CD14-positive monocyte (primary cell): ENCODE data around the gene OR2T1. TPM values are rescaled to one million over a fixed set of nuclear protein-coding genes. Genes with fewer than 3 reads are reported as not detected.
"Not testable (repeated sequence)": the region's sequence is repeated elsewhere in the genome, so short reads cannot be mapped to it uniquely, and the experiment has no call there.

Experiments used
- DNase-seq, 3 donors: peaks; one replicate each; pipeline ENCODE4 v3.0.0-alpha.2; 2011 to 2022
- H2AFZ ChIP-seq: 2 replicates; pipeline ENCODE4 v1.6.0; 2012; ENCODE audit warnings: mild to moderate bottlenecking, low read depth, low read length, inconsistent platforms; ENCODE audit not compliant: insufficient read depth, poor library complexity, severe bottlenecking
- H3K27ac ChIP-seq, 2 donors: 1 replicate in 1 of 2; 2 replicates in 1 of 2; pipeline ENCODE4 v1.5.1; 2012 to 2013; ENCODE audit warnings: low read length in 2 of 2, control low read depth in 1 of 2, inconsistent platforms in 1 of 2, low read depth in 1 of 2, mild to moderate bottlenecking in 1 of 2
- H3K27me3 ChIP-seq, 2 donors: one replicate each; pipeline versions ENCODE4 v1.6.0 to v1.6.1; 2011 to 2013; ENCODE audit warnings: low read length in 2 of 2; ENCODE audit not compliant: control insufficient read depth in 2 of 2, insufficient read depth in 2 of 2
- H3K36me3 ChIP-seq, 2 donors: replicated peaks in 1 of 2; 1 replicate in 1 of 2; 2 replicates in 1 of 2; pipeline versions ENCODE4 v1.5.1 to v1.6.1; 2012 to 2013; ENCODE audit warnings: low read length in 2 of 2, control low read depth in 1 of 2, inconsistent platforms in 1 of 2, mild to moderate bottlenecking in 1 of 2; ENCODE audit not compliant: insufficient read depth in 2 of 2, control insufficient read depth in 1 of 2
- H3K4me1 ChIP-seq, 2 donors: 1 replicate in 1 of 2; 2 replicates in 1 of 2; pipeline versions ENCODE4 v1.5.1 to v1.6.1; 2012 to 2013; ENCODE audit warnings: low read length in 2 of 2, control low read depth in 1 of 2, inconsistent platforms in 1 of 2, mild to moderate bottlenecking in 1 of 2, moderate library complexity in 1 of 2; ENCODE audit not compliant: insufficient read depth in 2 of 2, control insufficient read depth in 1 of 2
- H3K4me2 ChIP-seq: replicated peaks from 2 replicates; pipeline ENCODE3; 2012; ENCODE audit warnings: low read length, moderate library complexity, mild to moderate bottlenecking; ENCODE audit not compliant: poor library complexity, severe bottlenecking; ENCODE audit errors: extremely low read depth
- H3K4me3 ChIP-seq, 3 experiments: fragments of 200-600 bp in 1 of 3; sonication (generic) in 1 of 3; replicated peaks in 1 of 3; 1 replicate in 2 of 3; 2 replicates in 1 of 3; pipeline ENCODE4 v1.5.1; 2011 to 2013; ENCODE audit warnings: low read length in 3 of 3, mild to moderate bottlenecking in 3 of 3, control low read depth in 2 of 3, low read depth in 2 of 3, inconsistent platforms in 1 of 3, moderate library complexity in 1 of 3
- H3K79me2 ChIP-seq: 2 replicates; pipeline ENCODE4 v1.6.0; 2012; ENCODE audit warnings: mild to moderate bottlenecking, control low read depth, inconsistent platforms, low read length, moderate library complexity; ENCODE audit not compliant: insufficient read depth
- H3K9ac ChIP-seq: 2 replicates; pipeline ENCODE4 v1.6.0; 2017; ENCODE audit warnings: low read length, mild to moderate bottlenecking; ENCODE audit not compliant: insufficient read depth, poor library complexity, severe bottlenecking
- H3K9me3 ChIP-seq, 2 donors: replicated peaks in 1 of 2; 1 replicate in 1 of 2; 2 replicates in 1 of 2; pipeline versions ENCODE4 v1.5.1 to v1.6.1; 2012 to 2013; ENCODE audit warnings: low read length in 2 of 2, control low read depth in 1 of 2; ENCODE audit not compliant: control insufficient read depth in 1 of 2, insufficient read depth in 1 of 2
- H4K20me1 ChIP-seq: 2 replicates; pipeline ENCODE4 v1.6.0; 2012; ENCODE audit warnings: mild to moderate bottlenecking, low read length, control low read depth, moderate library complexity; ENCODE audit not compliant: insufficient read depth
- H3K27ac Mint-ChIP-seq, 7 donors: one replicate each; pipeline ENCODE4 v1.8.0; 2020; ENCODE audit warnings: mild to moderate bottlenecking in 7 of 7, mixed read lengths in 7 of 7, moderate library complexity in 6 of 7, inconsistent platforms in 2 of 7
- H3K27me3 Mint-ChIP-seq, 3 donors: one replicate each; pipeline ENCODE4 v1.8.0; 2021 to 2022; ENCODE audit warnings: low read depth in 3 of 3, mild to moderate bottlenecking in 3 of 3, mixed read lengths in 3 of 3, moderate library complexity in 3 of 3, inconsistent platforms in 1 of 3
- H3K36me3 Mint-ChIP-seq, 2 donors: one replicate each; pipeline ENCODE4 v1.8.0; 2020; ENCODE audit warnings: mixed read lengths in 2 of 2, inconsistent platforms in 1 of 2, mild to moderate bottlenecking in 1 of 2
- H3K4me1 Mint-ChIP-seq: one replicate; pipeline ENCODE4 v1.8.0; 2020; ENCODE audit warnings: mild to moderate bottlenecking, mixed read lengths
- H3K4me3 Mint-ChIP-seq, 2 donors: one replicate each; pipeline ENCODE4 v1.8.0; 2020; ENCODE audit warnings: mild to moderate bottlenecking in 2 of 2, mixed read lengths in 2 of 2, moderate library complexity in 1 of 2
- H3K9me3 Mint-ChIP-seq, 7 donors: one replicate each; pipeline ENCODE4 v1.8.0; 2020 to 2022; ENCODE audit warnings: mixed read lengths in 7 of 7, mild to moderate bottlenecking in 6 of 7, moderate library complexity in 6 of 7, inconsistent platforms in 2 of 7
- WGBS: methylation state at CpG from one replicate; pipeline ENCODE4 v1.1.5; 2013; ENCODE audit warnings: missing lambda C conversion rate; ENCODE audit not compliant: insufficient coverage; 5-methylcytosine and 5-hydroxymethylcytosine counted together
- intact Hi-C, 2 donors: fragments of 100-400 bp; cut with micrococcal nuclease; formaldehyde crosslinking; loops; one replicate each; pipeline versions ENCODE4 v1.15.0 to v1.15.1; 2023
- polyA plus RNA-seq, 3 donors: library from polyadenylated mRNA; depleted of rRNA in 1 of 3; unstranded in 2 of 3; stranded (reverse) in 1 of 3; fragments of 300-500 nt in 2 of 3; fragments of >200 nt in 1 of 3; fragmentation: Illumina TruSeq in 2 of 3; gene quantifications; 1 replicate in 2 of 3; 2 replicates in 1 of 3; pipeline ENCODE4 v1.2.3, GENCODE V29; 2012 to 2021

OR2T1 gene
- polyA plus RNA-seq, 3 donors = not detected

DNA sequence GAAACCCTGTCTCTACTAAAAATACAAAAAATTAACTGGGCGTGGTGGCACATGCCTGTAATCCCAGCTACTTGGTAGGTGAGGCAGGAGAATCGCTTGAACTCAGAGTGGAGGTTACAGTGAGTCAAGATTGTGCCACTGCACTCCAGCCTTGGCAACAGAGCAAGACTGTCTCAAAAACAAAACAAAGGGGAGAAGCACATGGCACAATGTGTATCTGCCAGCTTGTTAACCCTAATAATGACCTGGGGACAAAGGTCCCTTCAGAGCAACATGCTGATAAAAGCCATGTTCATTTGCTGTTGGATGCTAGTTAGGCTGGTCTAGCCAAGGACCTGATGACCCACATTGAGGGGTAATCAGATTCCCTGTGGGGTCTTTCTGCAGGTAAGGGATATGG lies 53.8 kb downstream of the OR2T1 start:
- intact Hi-C loops, H3K36me3 Mint-ChIP-seq, H3K27ac Mint-ChIP-seq, H3K4me1 Mint-ChIP-seq, H3K4me1 ChIP-seq, H3K9ac ChIP-seq, DNase-seq, H3K27me3 Mint-ChIP-seq, H3K9me3 ChIP-seq, H3K4me3 Mint-ChIP-seq, H2AFZ ChIP-seq, H3K9me3 Mint-ChIP-seq, H3K27me3 ChIP-seq, H3K4me3 ChIP-seq, H3K27ac ChIP-seq, H3K79me2 ChIP-seq, H4K20me1 ChIP-seq, H3K4me2 ChIP-seq, H3K36me3 ChIP-seq: not testable (repeated sequence)
- no CpG with 5 or more reads among the region's 2 CpGs for WGBS

Other genes starting within 250 kb of the OR2T1 start
- gene OR2M2, start 228.2 kb upstream of the OR2T1 start, polyA plus RNA-seq = not detected
- gene OR2M3, start 205.8 kb upstream of the OR2T1 start, polyA plus RNA-seq = not detected
- not detected for gene OR2M4, start 171.6 kb upstream of the OR2T1 start, polyA plus RNA-seq
- not detected for gene OR2T33, start 125.1 kb upstream of the OR2T1 start, polyA plus RNA-seq
- not detected for gene OR2T12, start 99.6 kb upstream of the OR2T1 start, polyA plus RNA-seq
- gene OR2M7, start 78.5 kb upstream of the OR2T1 start, polyA plus RNA-seq = not detected
- not detected for gene OR14C36, start 54.3 kb upstream of the OR2T1 start, polyA plus RNA-seq
- gene OR2T4, start 41.4 kb upstream of the OR2T1 start, polyA plus RNA-seq = not detected
- not detected for gene OR2T6, start 27.3 kb upstream of the OR2T1 start, polyA plus RNA-seq
- gene OR2T2, start 42.6 kb downstream of the OR2T1 start, polyA plus RNA-seq = not detected
- under 1 TPM in 1 of 3 donors, not detected in 2; 0.08 TPM for gene OR2T3, start 70.3 kb downstream of the OR2T1 start, polyA plus RNA-seq
- gene OR2T5, start 85.5 kb downstream of the OR2T1 start, polyA plus RNA-seq = not detected
- gene OR2G6, start 105.0 kb downstream of the OR2T1 start, polyA plus RNA-seq = not detected
- not detected for gene OR2T29, start 159.7 kb downstream of the OR2T1 start, polyA plus RNA-seq
- not detected for gene OR2T34, start 171.7 kb downstream of the OR2T1 start, polyA plus RNA-seq
- gene OR2T10, start 194.7 kb downstream of the OR2T1 start, polyA plus RNA-seq = not detected
- not detected for gene OR2T11, start 232.0 kb downstream of the OR2T1 start, polyA plus RNA-seq
- not detected for gene OR2T35, start 242.2 kb downstream of the OR2T1 start, polyA plus RNA-seq